Spleen (tissue), 7 donors: ENCODE data around the gene ZNF860.

Experiments used
- CTCF ChIP-seq, 11 experiments: fragments of 200-600 bp in 7 of 11; fragments of 450-650 bp in 4 of 11; sonication (generic) in 4 of 11; IDR thresholded peaks in 8 of 11; conservative IDR thresholded peaks in 3 of 11; 1 replicate in 7 of 11; 2 replicates in 4 of 11; pipeline versions ENCODE4 v1.4.0 to v1.8.0; 2016 to 2021; ENCODE audit warnings: antibody characterized with exemption in 11 of 11, inconsistent platforms in 4 of 11, mild to moderate bottlenecking in 1 of 11
- POLR2A ChIP-seq, 3 donors: fragments of 450-650 bp; IDR thresholded peaks; one replicate each; pipeline ENCODE4 v1.5.1; 2017; ENCODE audit warnings: antibody characterized with exemption in 3 of 3, mild to moderate bottlenecking in 1 of 3
- donor health status: DM: no; HTN: no; CAD: no; lungs with moderate emphysema.
- donor health status: DM: no; HTN: no; CAD: no.
- donor health status: DM: no; HTN: no; CAD: no.

GRCh38 chr3:32017286-32017685 is 35.7 kb downstream of the ZNF860 start:
- no peak for TF ChIP-seq CTCF (IDR thresholded peaks at IDR 0.05 in 8 of 11, conservative IDR thresholded peaks at IDR 0.05 in 3 of 11)
- TF ChIP-seq POLR2A (IDR thresholded peaks at IDR 0.05), result no peak
